HepG2 (cell line): ENCODE measurements around the gene FNIP2. TPM values are rescaled to one million over a fixed set of nuclear protein-coding genes. Genes with fewer than 3 reads are reported as not detected.

ENCODE experiments used
- ATAC-seq: fragments of 200-7000 bp; cut with Tn5 transposase; 3 replicates; pipeline ENCODE4 v1.9.1; 2020; ENCODE audit warnings: mild to moderate bottlenecking, moderate library complexity
- BruUV-seq: library from RNA; stranded (reverse); fragments of 400-500 nt; replicated peaks from 2 replicates; lab custom pipeline; 2021; lab: Mats Ljungman, UMichigan
- CTCF ChIA-PET: fragments of 300-600 bp; formaldehyde crosslinking; extraction: SDS; loops from one replicate; lab custom pipeline; 2021; ENCODE audit warnings: low total read pairs, inconsistent platforms, low intra/inter-chr PET ratio; lab: Yijun Ruan, JAX
- POLR2A ChIA-PET: fragments of 350-600 bp; sonication (Branson Sonifier 250); formaldehyde crosslinking; loops from one replicate; lab custom pipeline; 2020; ENCODE audit warnings: antibody characterized with exemption, inconsistent platforms; lab: Yijun Ruan, JAX
- DNase-seq: peaks from one replicate; pipeline ENCODE4 v3.0.0-alpha.2; 2015; ENCODE audit warnings: low spot score
- FAIRE-seq: peaks from 3 replicates; lab custom pipeline; 2011; peaks lifted over from hg19 to GRCh38; lab: Jason Lieb, UNC
- H2AFZ ChIP-seq: one replicate; pipeline ENCODE4 v1.6.1; 2011; ENCODE audit warnings: low read length, inconsistent platforms
- H3K27ac ChIP-seq: fragments of 300-600 bp; 3 replicates; pipeline ENCODE4 v1.8.0; 2011; ENCODE audit warnings: mixed run types, mild to moderate bottlenecking, mixed read lengths, low read length, inconsistent platforms; ENCODE audit not compliant: insufficient read depth; ENCODE audit errors: extremely low read length
- H3K27me3 ChIP-seq, 2 experiments: fragments of 200-600 bp in 1 of 2; 2 replicates in 1 of 2; 3 replicates in 1 of 2; pipeline versions ENCODE4 v1.6.0 to v1.8.0; 2011; ENCODE audit warnings: low read length in 2 of 2, mild to moderate bottlenecking in 2 of 2, moderate library complexity in 2 of 2, inconsistent platforms in 1 of 2; ENCODE audit not compliant: insufficient read depth in 2 of 2, control insufficient read depth in 1 of 2
- H3K36me3 ChIP-seq, 2 experiments: fragments of 200-600 bp in 1 of 2; replicated peaks in 1 of 2; 2 replicates in 1 of 2; 3 replicates in 1 of 2; pipeline versions ENCODE4 v1.5.1 to v1.8.0; 2011; ENCODE audit warnings: low read length in 2 of 2, inconsistent platforms in 1 of 2; ENCODE audit not compliant: insufficient read depth in 2 of 2, control insufficient read depth in 1 of 2
- H3K4me1 ChIP-seq: 2 replicates; pipeline ENCODE4 v1.5.1; 2012; ENCODE audit warnings: low read length, inconsistent platforms; ENCODE audit not compliant: insufficient read depth
- H3K4me2 ChIP-seq: 2 replicates; pipeline ENCODE4 v1.6.0; 2011; ENCODE audit warnings: low read depth, low read length, inconsistent platforms
- H3K4me3 ChIP-seq, 3 experiments: fragments of 200-600 bp in 1 of 3; sonication (generic), shearing (Covaris generic) in 1 of 3; replicated peaks in 1 of 3; 2 replicates each; pipeline ENCODE4 v1.5.1; 2011 to 2016; ENCODE audit warnings: low read length in 3 of 3, inconsistent platforms in 2 of 3, low read depth in 2 of 3, mild to moderate bottlenecking in 2 of 3, control low read depth in 1 of 3, mixed read lengths in 1 of 3; ENCODE audit not compliant: insufficient read depth in 1 of 3
- H3K79me2 ChIP-seq: one replicate; pipeline ENCODE4 v1.6.1; 2011; ENCODE audit warnings: low read length, inconsistent platforms; ENCODE audit not compliant: insufficient read depth
- H3K9ac ChIP-seq: 2 replicates; pipeline ENCODE4 v1.6.0; 2011; ENCODE audit warnings: mild to moderate bottlenecking, low read depth, low read length, inconsistent platforms; ENCODE audit not compliant: insufficient read depth
- H3K9me3 ChIP-seq: 2 replicates; pipeline ENCODE4 v1.5.1; 2012; ENCODE audit warnings: mild to moderate bottlenecking, low read length
- H4K20me1 ChIP-seq: 2 replicates; pipeline ENCODE4 v1.6.0; 2011; ENCODE audit warnings: inconsistent platforms, mild to moderate bottlenecking, low read length, moderate library complexity; ENCODE audit not compliant: insufficient read depth
- FOSL2 ChIP-seq: sonication (generic); formaldehyde crosslinking; IDR thresholded peaks from 2 replicates; pipeline ENCODE4 v1.4.0; 2020; ENCODE audit warnings: missing genetic modification reagents
- HOMEZ ChIP-seq: IDR thresholded peaks from 2 replicates; pipeline ENCODE4 v1.6.1; 2016; ENCODE audit warnings: low read depth
- IRF2 ChIP-seq: IDR thresholded peaks from 2 replicates; pipeline ENCODE4 v1.6.1; 2018; ENCODE audit warnings: missing genetic modification reagents, missing compliant biosample characterization
- MAFF ChIP-seq: IDR thresholded peaks from 2 replicates; pipeline ENCODE4 v1.6.1; 2011; ENCODE audit warnings: low read depth, low read length, improper control_type of control experiment
- NFE2L1 ChIP-seq: sonication (generic); formaldehyde crosslinking; IDR thresholded peaks from 2 replicates; pipeline ENCODE4 v1.4.0; 2020; ENCODE audit warnings: missing genetic modification reagents, mild to moderate bottlenecking, borderline replicate concordance
- RFX1 ChIP-seq: fragments of 450-650 bp; IDR thresholded peaks from 2 replicates; pipeline ENCODE4 v1.6.1; 2017
- RFX3 ChIP-seq: IDR thresholded peaks from 2 replicates; pipeline ENCODE4 v1.6.1; 2016; ENCODE audit warnings: missing biosample characterization, missing genetic modification reagents
- SAP130 ChIP-seq: IDR thresholded peaks from 2 replicates; pipeline ENCODE4 v1.6.1; 2016; ENCODE audit warnings: low read depth
- TBX2 ChIP-seq: sonication (generic); formaldehyde crosslinking; IDR thresholded peaks from 2 replicates; pipeline ENCODE4 v1.5.0; 2020; ENCODE audit warnings: missing genetic modification reagents, mild to moderate bottlenecking, borderline replicate concordance
- ZBTB44 ChIP-seq: sonication (generic); formaldehyde crosslinking; IDR thresholded peaks from 2 replicates; pipeline ENCODE4 v1.4.0; 2020; ENCODE audit warnings: missing genetic modification reagents
- ZNF776 ChIP-seq: sonication (generic); formaldehyde crosslinking; IDR thresholded peaks from 2 replicates; pipeline ENCODE4 v1.4.0; 2020; ENCODE audit warnings: mild to moderate bottlenecking, missing genetic modification reagents
- ZSCAN29 ChIP-seq: sonication (generic); formaldehyde crosslinking; conservative IDR thresholded peaks from 2 replicates; pipeline ENCODE4 v1.4.0; 2020; ENCODE audit warnings: mild to moderate bottlenecking, missing genetic modification reagents
- WGBS: methylation state at CpG from one replicate; pipeline ENCODE4 v1.1.6; 2017; ENCODE audit warnings: low lambda C conversion rate; 5-methylcytosine and 5-hydroxymethylcytosine counted together
- in situ Hi-C: cut with HindIII; loops from 2 replicates; pipeline ENCODE4 v1.10.0; 2017; ENCODE audit warnings: low pct_unique_long_range_greater_than_20kb; ENCODE audit not compliant: extremely low pct_ligation_motif_present
- intact Hi-C: fragments of 100-400 bp; cut with micrococcal nuclease; formaldehyde crosslinking; loops from one replicate; pipeline ENCODE4 v1.10.0; 2022; ENCODE audit not compliant: unreplicated experiment
- polyA plus RNA-seq, 8 experiments: library from polyadenylated mRNA; depleted of rRNA in 3 of 8; stranded (reverse) in 7 of 8; unstranded in 1 of 8; fragments of >200 nt; fragmentation: Illumina TruSeq in 4 of 8; extraction: Trizol in 4 of 8; gene quantifications; 2 replicates each; pipeline versions ENCODE4 v1.2.1 to v1.2.3, GENCODE V29; 2011 to 2016; ENCODE audit warnings: low read depth in 4 of 8, missing spikeins in 1 of 8, mixed read lengths in 1 of 8; ENCODE audit not compliant: insufficient read depth in 1 of 8
- total RNA-seq, 5 experiments: library from RNA; depleted of rRNA; stranded (reverse); fragments of >200 nt; fragmentation: Illumina TruSeq; extraction: Trizol; gene quantifications; 2 replicates each; pipeline ENCODE4 v1.2.3, GENCODE V29; 2016; ENCODE audit warnings: low read depth in 1 of 5

FNIP2 gene
- total and polyA plus RNA-seq, 2 of the 13 experiments (the other 11 are each of a cell fraction or from before 2014, with no cell fraction given), result 15.5 to 21.0 TPM

DNA sequence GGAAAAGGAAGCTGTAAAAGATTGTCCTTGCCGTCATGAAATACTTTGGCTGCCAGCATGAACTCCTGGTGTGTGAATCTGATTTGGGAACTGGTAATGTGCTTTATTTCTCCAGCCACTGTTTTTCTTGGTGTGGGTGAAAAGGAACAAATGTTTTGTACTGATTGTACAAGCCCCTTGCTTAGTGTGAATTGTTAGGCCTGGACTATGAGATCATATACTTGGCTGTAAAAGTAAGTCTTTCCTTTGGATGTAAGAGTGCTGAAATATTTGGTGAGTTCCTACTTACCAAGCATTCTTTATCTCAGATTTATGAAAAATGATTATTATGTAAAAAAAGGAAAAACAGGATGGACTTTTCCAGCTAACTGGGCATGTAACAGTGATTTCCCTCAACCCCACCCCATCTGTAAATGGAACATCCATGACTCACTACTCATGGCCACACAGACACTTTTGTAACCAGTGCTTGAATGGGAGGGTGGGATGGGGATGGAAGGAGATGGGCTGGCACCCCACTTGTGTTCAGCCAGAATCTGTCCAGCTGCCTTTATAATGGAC is 6.3 kb downstream of the FNIP2 start (continued):
- no peak for TF ChIP-seq IRF2 (CRISPR knock-in tag)
- 0 out of 2 replicates have a peak, but pooled peaks have one; percentile 13 for TF ChIP-seq SAP130 (CRISPR knock-in tag)
- peak; percentile 75 for TF ChIP-seq FOSL2 (CRISPR knock-in tag)
- 0 out of 2 replicates have a peak, but pooled peaks have one; percentile 13 for TF ChIP-seq MAFF
- no peak for TF ChIP-seq ZNF776 (CRISPR knock-in tag)
- no peak for TF ChIP-seq TBX2 (CRISPR knock-in tag)
- no peak for TF ChIP-seq ZSCAN29 (CRISPR knock-in tag)
- TF ChIP-seq NFE2L1, result no peak
- peak; percentile 35; the same call in 1 of the 2 replicates for TF ChIP-seq HOMEZ (CRISPR knock-in tag)
- no peak for TF ChIP-seq ZBTB44
- TF ChIP-seq, all 625 proteins: peak for 6

- no peak for DNase-seq
- H3K4me2 ChIP-seq, result no peak overlapping the region
- H3K9ac ChIP-seq, result no peak overlapping the region
- H3K4me1 ChIP-seq, result peaks cover 85% of the 10 kb centered on the region
- ATAC-seq, result no peak
- no peaks in the 10 kb centered on the region for H3K9me3 ChIP-seq
- 71% methylated on average over 1 of the region's 1 CpG for WGBS
- intact Hi-C loops, result no loop called here
- no TSS peak for BruUV-seq
- no peak for FAIRE-seq
- peaks cover 7% of the 10 kb centered on the region for H4K20me1 ChIP-seq
- CTCF ChIA-PET, result no interaction called here
- H3K4me3 ChIP-seq, result no peak overlapping the region
- no peak overlapping the region for H3K27ac ChIP-seq
- no peaks in the 10 kb centered on the region for H3K27me3 ChIP-seq
- H2AFZ ChIP-seq, result no peak overlapping the region
- POLR2A ChIA-PET, result no interaction called here
- in situ Hi-C loops, result no loop called here
- no peak for TF ChIP-seq SAP130 (CRISPR knock-in tag)
- peak; percentile 21; the same call in 1 of the 2 replicates for TF ChIP-seq RFX1
- 0 out of 2 replicates have a peak, but pooled peaks have one; percentile 43 for TF ChIP-seq RFX3 (CRISPR knock-in tag)
- TF ChIP-seq, all 625 proteins: peak for 2
- Histone ChIP-seq H3K79me2 (peaks cover 95% of the 10 kb centered on the region), H3K36me3 (no peaks in the 10 kb centered on the region)
These were observed 7.3 kb downstream of the FNIP2 start for GRCh38 chr4:158776106-158776505.
